ENCODE results near the gene SLC38A3.

DNA sequence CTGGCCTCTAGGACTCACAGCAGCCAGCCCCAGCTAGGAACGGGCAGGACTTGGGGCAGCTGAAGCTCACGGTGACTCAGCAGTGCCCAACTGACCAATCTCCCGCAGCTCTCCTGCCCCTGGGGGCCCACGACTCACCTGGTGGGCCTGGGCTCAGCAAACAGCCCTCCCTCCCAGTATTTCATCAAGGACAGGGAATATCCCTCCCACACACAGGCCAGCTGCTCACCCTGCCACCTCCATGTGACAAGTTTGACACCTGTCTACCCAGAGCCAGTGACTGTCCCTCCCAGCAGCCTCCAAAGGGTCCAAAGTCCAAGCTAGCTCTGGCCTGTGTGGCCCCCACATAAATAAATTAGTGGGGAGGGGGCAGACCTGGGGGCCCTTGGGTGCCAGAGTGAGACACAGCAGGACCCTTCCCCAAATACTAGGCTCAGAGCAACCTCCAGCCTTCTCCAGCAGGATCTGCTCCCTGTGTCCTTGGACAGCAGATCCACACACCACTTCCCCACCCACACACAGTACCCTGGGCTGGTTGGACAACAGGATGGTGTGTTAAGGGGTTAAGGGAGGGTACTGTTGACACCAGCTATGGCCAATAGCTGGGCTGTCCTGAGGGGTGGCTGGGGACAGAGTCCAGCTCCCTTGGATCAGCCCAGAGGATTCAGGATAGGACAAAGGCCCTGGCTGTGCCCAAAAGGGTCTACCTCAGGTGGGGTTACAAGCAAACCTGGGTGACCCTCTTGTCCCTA, 9.4 kb upstream of the SLC38A3 start:
- no peak for TF ChIP-seq EZH2 (IDR thresholded peaks at IDR 0.05; ENCODE audit: borderline replicate concordance, insufficient read depth, low read depth, low read length, poor library complexity, severe bottlenecking)
- TF ChIP-seq, protein P1, sequence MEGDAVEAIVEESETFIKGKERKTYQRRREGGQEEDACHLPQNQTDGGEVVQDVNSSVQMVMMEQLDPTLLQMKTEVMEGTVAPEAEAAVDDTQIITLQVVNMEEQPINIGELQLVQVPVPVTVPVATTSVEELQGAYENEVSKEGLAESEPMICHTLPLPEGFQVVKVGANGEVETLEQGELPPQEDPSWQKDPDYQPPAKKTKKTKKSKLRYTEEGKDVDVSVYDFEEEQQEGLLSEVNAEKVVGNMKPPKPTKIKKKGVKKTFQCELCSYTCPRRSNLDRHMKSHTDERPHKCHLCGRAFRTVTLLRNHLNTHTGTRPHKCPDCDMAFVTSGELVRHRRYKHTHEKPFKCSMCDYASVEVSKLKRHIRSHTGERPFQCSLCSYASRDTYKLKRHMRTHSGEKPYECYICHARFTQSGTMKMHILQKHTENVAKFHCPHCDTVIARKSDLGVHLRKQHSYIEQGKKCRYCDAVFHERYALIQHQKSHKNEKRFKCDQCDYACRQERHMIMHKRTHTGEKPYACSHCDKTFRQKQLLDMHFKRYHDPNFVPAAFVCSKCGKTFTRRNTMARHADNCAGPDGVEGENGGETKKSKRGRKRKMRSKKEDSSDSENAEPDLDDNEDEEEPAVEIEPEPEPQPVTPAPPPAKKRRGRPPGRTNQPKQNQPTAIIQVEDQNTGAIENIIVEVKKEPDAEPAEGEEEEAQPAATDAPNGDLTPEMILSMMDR (IDR thresholded peaks at IDR 0.05) = no peak

Measured in B cell (primary cell).